ENCODE measurements around the gene FOXS1. TPM values are rescaled to one million over a fixed set of nuclear protein-coding genes. Genes with fewer than 3 reads are reported as not detected.

Gene FOXS1
- total and polyA plus RNA-seq, 2 experiments from 2014 or later: 0.26 TPM; not detected in 1

- Histone ChIP-seq H3K27me3 (ENCODE audit: insufficient read depth) (no peaks in the 10 kb centered on the region), H4K20me1 (replicated peaks; ENCODE audit: insufficient read depth) (peaks cover 10% of the 10 kb centered on the region), H3K36me3 (ENCODE audit: insufficient read depth) (no peaks in the 10 kb centered on the region), H2AFZ (no peak overlapping the region), H3K4me2 (no peak overlapping the region), H3F3A (replicated peaks; ENCODE audit: low read depth) (peaks cover 11% of the 10 kb centered on the region; the same call in 1 of the 2 replicates), H3K79me2 (replicated peaks; ENCODE audit: insufficient read depth) (no peaks in the 10 kb centered on the region), H3K9me2 (ENCODE audit: insufficient read depth) (no peaks in the 10 kb centered on the region), H3K4me1 (ENCODE audit: insufficient read depth) (peaks cover 8% of the 10 kb centered on the region; the same call in 1 of the 2 replicates), H3K27ac (ENCODE audit: low read depth) (no peak overlapping the region), H3K4me3 (no peak overlapping the region)
- peaks cover 9% of the 10 kb centered on the region for H3K4me1 Mint-ChIP-seq
- no peaks in the 10 kb centered on the region for H3K9me3 Mint-ChIP-seq
- ATAC-seq: no peak
- DNase-seq (ENCODE audit: low spot score): no peak
- peaks cover 2% of the 10 kb centered on the region for H3K27me3 Mint-ChIP-seq (ENCODE audit: insufficient read depth, low read depth, poor library complexity)
- H3K4me3 Mint-ChIP-seq: no peak overlapping the region
- H3K36me3 Mint-ChIP-seq (ENCODE audit: low read depth): no peaks in the 10 kb centered on the region; the same call in 2 of the 3 replicates
- TF ChIP-seq JUNB (IDR thresholded peaks at IDR 0.05; ENCODE audit: unreplicated experiment): no peak
- no peak for TF ChIP-seq ZNF114 (CRISPR knock-in tag; IDR thresholded peaks at IDR 0.05)
- TF ChIP-seq CTCF (conservative IDR thresholded peaks at IDR 0.05; ENCODE audit: low read depth in 2 of 2): no peak
- TF ChIP-seq, protein P1, sequence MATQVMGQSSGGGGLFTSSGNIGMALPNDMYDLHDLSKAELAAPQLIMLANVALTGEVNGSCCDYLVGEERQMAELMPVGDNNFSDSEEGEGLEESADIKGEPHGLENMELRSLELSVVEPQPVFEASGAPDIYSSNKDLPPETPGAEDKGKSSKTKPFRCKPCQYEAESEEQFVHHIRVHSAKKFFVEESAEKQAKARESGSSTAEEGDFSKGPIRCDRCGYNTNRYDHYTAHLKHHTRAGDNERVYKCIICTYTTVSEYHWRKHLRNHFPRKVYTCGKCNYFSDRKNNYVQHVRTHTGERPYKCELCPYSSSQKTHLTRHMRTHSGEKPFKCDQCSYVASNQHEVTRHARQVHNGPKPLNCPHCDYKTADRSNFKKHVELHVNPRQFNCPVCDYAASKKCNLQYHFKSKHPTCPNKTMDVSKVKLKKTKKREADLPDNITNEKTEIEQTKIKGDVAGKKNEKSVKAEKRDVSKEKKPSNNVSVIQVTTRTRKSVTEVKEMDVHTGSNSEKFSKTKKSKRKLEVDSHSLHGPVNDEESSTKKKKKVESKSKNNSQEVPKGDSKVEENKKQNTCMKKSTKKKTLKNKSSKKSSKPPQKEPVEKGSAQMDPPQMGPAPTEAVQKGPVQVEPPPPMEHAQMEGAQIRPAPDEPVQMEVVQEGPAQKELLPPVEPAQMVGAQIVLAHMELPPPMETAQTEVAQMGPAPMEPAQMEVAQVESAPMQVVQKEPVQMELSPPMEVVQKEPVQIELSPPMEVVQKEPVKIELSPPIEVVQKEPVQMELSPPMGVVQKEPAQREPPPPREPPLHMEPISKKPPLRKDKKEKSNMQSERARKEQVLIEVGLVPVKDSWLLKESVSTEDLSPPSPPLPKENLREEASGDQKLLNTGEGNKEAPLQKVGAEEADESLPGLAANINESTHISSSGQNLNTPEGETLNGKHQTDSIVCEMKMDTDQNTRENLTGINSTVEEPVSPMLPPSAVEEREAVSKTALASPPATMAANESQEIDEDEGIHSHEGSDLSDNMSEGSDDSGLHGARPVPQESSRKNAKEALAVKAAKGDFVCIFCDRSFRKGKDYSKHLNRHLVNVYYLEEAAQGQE (IDR thresholded peaks at IDR 0.05; ENCODE audit: unreplicated experiment): no peak
- TF ChIP-seq ETS1 (IDR thresholded peaks at IDR 0.05): no peak
- TF ChIP-seq CREB1 (CRISPR knock-in tag; IDR thresholded peaks at IDR 0.05; ENCODE audit: low read depth): no peak
- TF ChIP-seq, protein P2, sequence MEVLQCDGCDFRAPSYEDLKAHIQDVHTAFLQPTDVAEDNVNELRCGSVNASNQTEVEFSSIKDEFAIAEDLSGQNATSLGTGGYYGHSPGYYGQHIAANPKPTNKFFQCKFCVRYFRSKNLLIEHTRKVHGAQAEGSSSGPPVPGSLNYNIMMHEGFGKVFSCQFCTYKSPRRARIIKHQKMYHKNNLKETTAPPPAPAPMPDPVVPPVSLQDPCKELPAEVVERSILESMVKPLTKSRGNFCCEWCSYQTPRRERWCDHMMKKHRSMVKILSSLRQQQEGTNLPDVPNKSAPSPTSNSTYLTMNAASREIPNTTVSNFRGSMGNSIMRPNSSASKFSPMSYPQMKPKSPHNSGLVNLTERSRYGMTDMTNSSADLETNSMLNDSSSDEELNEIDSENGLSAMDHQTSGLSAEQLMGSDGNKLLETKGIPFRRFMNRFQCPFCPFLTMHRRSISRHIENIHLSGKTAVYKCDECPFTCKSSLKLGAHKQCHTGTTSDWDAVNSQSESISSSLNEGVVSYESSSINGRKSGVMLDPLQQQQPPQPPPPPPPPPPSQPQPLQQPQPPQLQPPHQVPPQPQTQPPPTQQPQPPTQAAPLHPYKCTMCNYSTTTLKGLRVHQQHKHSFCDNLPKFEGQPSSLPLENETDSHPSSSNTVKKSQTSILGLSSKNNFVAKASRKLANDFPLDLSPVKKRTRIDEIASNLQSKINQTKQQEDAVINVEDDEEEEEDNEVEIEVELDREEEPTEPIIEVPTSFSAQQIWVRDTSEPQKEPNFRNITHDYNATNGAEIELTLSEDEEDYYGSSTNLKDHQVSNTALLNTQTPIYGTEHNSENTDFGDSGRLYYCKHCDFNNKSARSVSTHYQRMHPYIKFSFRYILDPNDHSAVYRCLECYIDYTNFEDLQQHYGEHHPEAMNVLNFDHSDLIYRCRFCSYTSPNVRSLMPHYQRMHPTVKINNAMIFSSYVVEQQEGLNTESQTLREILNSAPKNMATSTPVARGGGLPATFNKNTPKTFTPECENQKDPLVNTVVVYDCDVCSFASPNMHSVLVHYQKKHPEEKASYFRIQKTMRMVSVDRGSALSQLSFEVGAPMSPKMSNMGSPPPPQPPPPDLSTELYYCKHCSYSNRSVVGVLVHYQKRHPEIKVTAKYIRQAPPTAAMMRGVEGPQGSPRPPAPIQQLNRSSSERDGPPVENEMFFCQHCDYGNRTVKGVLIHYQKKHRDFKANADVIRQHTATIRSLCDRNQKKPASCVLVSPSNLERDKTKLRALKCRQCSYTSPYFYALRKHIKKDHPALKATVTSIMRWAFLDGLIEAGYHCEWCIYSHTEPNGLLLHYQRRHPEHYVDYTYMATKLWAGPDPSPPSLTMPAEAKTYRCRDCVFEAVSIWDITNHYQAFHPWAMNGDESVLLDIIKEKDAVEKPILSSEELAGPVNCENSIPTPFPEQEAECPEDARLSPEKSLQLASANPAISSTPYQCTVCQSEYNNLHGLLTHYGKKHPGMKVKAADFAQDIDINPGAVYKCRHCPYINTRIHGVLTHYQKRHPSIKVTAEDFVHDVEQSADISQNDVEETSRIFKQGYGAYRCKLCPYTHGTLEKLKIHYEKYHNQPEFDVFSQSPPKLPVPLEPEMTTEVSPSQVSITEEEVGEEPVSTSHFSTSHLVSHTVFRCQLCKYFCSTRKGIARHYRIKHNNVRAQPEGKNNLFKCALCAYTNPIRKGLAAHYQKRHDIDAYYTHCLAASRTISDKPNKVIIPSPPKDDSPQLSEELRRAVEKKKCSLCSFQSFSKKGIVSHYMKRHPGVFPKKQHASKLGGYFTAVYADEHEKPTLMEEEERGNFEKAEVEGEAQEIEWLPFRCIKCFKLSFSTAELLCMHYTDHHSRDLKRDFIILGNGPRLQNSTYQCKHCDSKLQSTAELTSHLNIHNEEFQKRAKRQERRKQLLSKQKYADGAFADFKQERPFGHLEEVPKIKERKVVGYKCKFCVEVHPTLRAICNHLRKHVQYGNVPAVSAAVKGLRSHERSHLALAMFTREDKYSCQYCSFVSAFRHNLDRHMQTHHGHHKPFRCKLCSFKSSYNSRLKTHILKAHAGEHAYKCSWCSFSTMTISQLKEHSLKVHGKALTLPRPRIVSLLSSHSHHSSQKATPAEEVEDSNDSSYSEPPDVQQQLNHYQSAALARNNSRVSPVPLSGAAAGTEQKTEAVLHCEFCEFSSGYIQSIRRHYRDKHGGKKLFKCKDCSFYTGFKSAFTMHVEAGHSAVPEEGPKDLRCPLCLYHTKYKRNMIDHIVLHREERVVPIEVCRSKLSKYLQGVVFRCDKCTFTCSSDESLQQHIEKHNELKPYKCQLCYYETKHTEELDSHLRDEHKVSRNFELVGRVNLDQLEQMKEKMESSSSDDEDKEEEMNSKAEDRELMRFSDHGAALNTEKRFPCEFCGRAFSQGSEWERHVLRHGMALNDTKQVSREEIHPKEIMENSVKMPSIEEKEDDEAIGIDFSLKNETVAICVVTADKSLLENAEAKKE (CRISPR knock-in tag; IDR thresholded peaks at IDR 0.05): no peak
- no peak for TF ChIP-seq NANOG (IDR thresholded peaks at IDR 0.05; ENCODE audit: borderline replicate concordance)
- no peak for TF ChIP-seq STAT1 (IDR thresholded peaks at IDR 0.05; ENCODE audit: unreplicated experiment)
- no peak for TF ChIP-seq EZH2phosphoT487 (IDR thresholded peaks at IDR 0.05; ENCODE audit: unreplicated experiment)
- TF ChIP-seq ZNF331 (CRISPR knock-in tag; IDR thresholded peaks at IDR 0.05; ENCODE audit: low read depth): no peak
- TF ChIP-seq POLR2AphosphoS5 (IDR thresholded peaks at IDR 0.05; ENCODE audit: low read depth): no peak
- no peak for TF ChIP-seq EZH2 (IDR thresholded peaks at IDR 0.05; ENCODE audit: low read depth, unreplicated experiment)
- H3K27ac Mint-ChIP-seq: no peak overlapping the region
Observed at GRCh38 chr20:31811198-31811597, 34.2 kb downstream of the FOXS1 start.
